HepG2 (cell line): ENCODE results near the gene CUL9. TPM values are rescaled to one million over a fixed set of nuclear protein-coding genes. Genes with fewer than 3 reads are reported as not detected.

Experiments
- ATAC-seq: fragments of 200-7000 bp; cut with Tn5 transposase; 3 replicates; pipeline ENCODE4 v1.9.1; 2020; ENCODE audit warnings: mild to moderate bottlenecking, moderate library complexity
- BruUV-seq: library from RNA; stranded (reverse); fragments of 400-500 nt; replicated peaks from 2 replicates; lab custom pipeline; 2021; lab: Mats Ljungman, UMichigan
- CTCF ChIA-PET: fragments of 300-600 bp; formaldehyde crosslinking; extraction: SDS; loops from one replicate; lab custom pipeline; 2021; ENCODE audit warnings: low total read pairs, inconsistent platforms, low intra/inter-chr PET ratio; lab: Yijun Ruan, JAX
- POLR2A ChIA-PET: fragments of 350-600 bp; sonication (Branson Sonifier 250); formaldehyde crosslinking; loops from one replicate; lab custom pipeline; 2020; ENCODE audit warnings: antibody characterized with exemption, inconsistent platforms; lab: Yijun Ruan, JAX
- DNase-seq: peaks from one replicate; pipeline ENCODE4 v3.0.0-alpha.2; 2015; ENCODE audit warnings: low spot score
- FAIRE-seq: peaks from 3 replicates; lab custom pipeline; 2011; peaks lifted over from hg19 to GRCh38; lab: Jason Lieb, UNC
- H2AFZ ChIP-seq: one replicate; pipeline ENCODE4 v1.6.1; 2011; ENCODE audit warnings: low read length, inconsistent platforms
- H3K27ac ChIP-seq: fragments of 300-600 bp; 3 replicates; pipeline ENCODE4 v1.8.0; 2011; ENCODE audit warnings: mixed run types, mild to moderate bottlenecking, mixed read lengths, low read length, inconsistent platforms; ENCODE audit not compliant: insufficient read depth; ENCODE audit errors: extremely low read length
- H3K27me3 ChIP-seq, 2 experiments: fragments of 200-600 bp in 1 of 2; 2 replicates in 1 of 2; 3 replicates in 1 of 2; pipeline versions ENCODE4 v1.6.0 to v1.8.0; 2011; ENCODE audit warnings: low read length in 2 of 2, mild to moderate bottlenecking in 2 of 2, moderate library complexity in 2 of 2, inconsistent platforms in 1 of 2; ENCODE audit not compliant: insufficient read depth in 2 of 2, control insufficient read depth in 1 of 2
- H3K36me3 ChIP-seq, 2 experiments: fragments of 200-600 bp in 1 of 2; replicated peaks in 1 of 2; 2 replicates in 1 of 2; 3 replicates in 1 of 2; pipeline versions ENCODE4 v1.5.1 to v1.8.0; 2011; ENCODE audit warnings: low read length in 2 of 2, inconsistent platforms in 1 of 2; ENCODE audit not compliant: insufficient read depth in 2 of 2, control insufficient read depth in 1 of 2
- H3K4me1 ChIP-seq: 2 replicates; pipeline ENCODE4 v1.5.1; 2012; ENCODE audit warnings: low read length, inconsistent platforms; ENCODE audit not compliant: insufficient read depth
- H3K4me2 ChIP-seq: 2 replicates; pipeline ENCODE4 v1.6.0; 2011; ENCODE audit warnings: low read depth, low read length, inconsistent platforms
- H3K4me3 ChIP-seq, 3 experiments: fragments of 200-600 bp in 1 of 3; sonication (generic), shearing (Covaris generic) in 1 of 3; replicated peaks in 1 of 3; 2 replicates each; pipeline ENCODE4 v1.5.1; 2011 to 2016; ENCODE audit warnings: low read length in 3 of 3, inconsistent platforms in 2 of 3, low read depth in 2 of 3, mild to moderate bottlenecking in 2 of 3, control low read depth in 1 of 3, mixed read lengths in 1 of 3; ENCODE audit not compliant: insufficient read depth in 1 of 3
- H3K79me2 ChIP-seq: one replicate; pipeline ENCODE4 v1.6.1; 2011; ENCODE audit warnings: low read length, inconsistent platforms; ENCODE audit not compliant: insufficient read depth
- H3K9ac ChIP-seq: 2 replicates; pipeline ENCODE4 v1.6.0; 2011; ENCODE audit warnings: mild to moderate bottlenecking, low read depth, low read length, inconsistent platforms; ENCODE audit not compliant: insufficient read depth
- H3K9me3 ChIP-seq: 2 replicates; pipeline ENCODE4 v1.5.1; 2012; ENCODE audit warnings: mild to moderate bottlenecking, low read length
- H4K20me1 ChIP-seq: 2 replicates; pipeline ENCODE4 v1.6.0; 2011; ENCODE audit warnings: inconsistent platforms, mild to moderate bottlenecking, low read length, moderate library complexity; ENCODE audit not compliant: insufficient read depth
- AGO2 ChIP-seq: fragments of 200-400 bp; formaldehyde crosslinking; optimal IDR thresholded peaks from 2 replicates; pipeline ENCODE3; 2017; ENCODE audit warnings: mild to moderate bottlenecking, low read depth, low read length, moderate library complexity
- DDIT3 ChIP-seq: sonication (generic); formaldehyde crosslinking; IDR thresholded peaks from 2 replicates; pipeline ENCODE4 v1.4.0; 2020; ENCODE audit warnings: mild to moderate bottlenecking, missing genetic modification reagents
- DMAP1 ChIP-seq: IDR thresholded peaks from 2 replicates; pipeline ENCODE4 v1.6.1; 2016
- FOXP1 ChIP-seq, 2 experiments: fragments of 450-650 bp in 1 of 2; IDR thresholded peaks; 2 replicates each; pipeline ENCODE4 v1.6.1; 2017 to 2018; ENCODE audit warnings: antibody characterized with exemption in 1 of 2
- GRHL1 ChIP-seq: sonication (generic); formaldehyde crosslinking; conservative IDR thresholded peaks from 2 replicates; pipeline ENCODE4 v1.8.0; 2022; ENCODE audit warnings: missing genetic modification reagents
- GTF3A ChIP-seq: sonication (generic); formaldehyde crosslinking; conservative IDR thresholded peaks from 2 replicates; pipeline ENCODE4 v1.4.0; 2020; ENCODE audit warnings: mild to moderate bottlenecking, missing genetic modification reagents
- HNF1B ChIP-seq: sonication (generic); formaldehyde crosslinking; IDR thresholded peaks from 2 replicates; pipeline ENCODE4 v1.5.1; 2020; ENCODE audit warnings: mild to moderate bottlenecking, moderate library complexity, missing genetic modification reagents
- RBFOX2 ChIP-seq: fragments of 200-400 bp; formaldehyde crosslinking; IDR thresholded peaks from 2 replicates; pipeline ENCODE4 v1.6.1; 2017; ENCODE audit warnings: low read depth, mild to moderate bottlenecking, low read length
- SMARCC2 ChIP-seq: fragments of 450-650 bp; IDR thresholded peaks from 2 replicates; pipeline ENCODE4 v1.6.1; 2017; ENCODE audit warnings: antibody characterized with exemption, mild to moderate bottlenecking
- ZBTB20 ChIP-seq: sonication (generic); formaldehyde crosslinking; IDR thresholded peaks from 2 replicates; pipeline ENCODE4 v1.8.1; 2023; ENCODE audit warnings: missing genetic modification reagents, low read depth, mild to moderate bottlenecking, borderline replicate concordance
- ZNF121 ChIP-seq: sonication (generic); formaldehyde crosslinking; IDR thresholded peaks from 2 replicates; pipeline ENCODE4 v1.5.0; 2020; ENCODE audit warnings: mild to moderate bottlenecking, missing genetic modification reagents
- ZNF331 ChIP-seq: sonication (generic); formaldehyde crosslinking; IDR thresholded peaks from 2 replicates; pipeline ENCODE4 v1.4.0; 2020; ENCODE audit warnings: missing genetic modification reagents
- ZNF441 ChIP-seq: sonication (generic); formaldehyde crosslinking; IDR thresholded peaks from 2 replicates; pipeline ENCODE4 v1.7.0; 2021; ENCODE audit warnings: missing genetic modification reagents, borderline replicate concordance
- ZNF615 ChIP-seq: sonication (generic); formaldehyde crosslinking; IDR thresholded peaks from 2 replicates; pipeline ENCODE4 v1.5.0; 2020; ENCODE audit warnings: mild to moderate bottlenecking, missing genetic modification reagents, borderline replicate concordance
- WGBS: methylation state at CpG from one replicate; pipeline ENCODE4 v1.1.6; 2017; ENCODE audit warnings: low lambda C conversion rate; 5-methylcytosine and 5-hydroxymethylcytosine counted together
- in situ Hi-C: cut with HindIII; loops from 2 replicates; pipeline ENCODE4 v1.10.0; 2017; ENCODE audit warnings: low pct_unique_long_range_greater_than_20kb; ENCODE audit not compliant: extremely low pct_ligation_motif_present
- intact Hi-C: fragments of 100-400 bp; cut with micrococcal nuclease; formaldehyde crosslinking; loops from one replicate; pipeline ENCODE4 v1.10.0; 2022; ENCODE audit not compliant: unreplicated experiment
- polyA plus RNA-seq, 8 experiments: library from polyadenylated mRNA; depleted of rRNA in 3 of 8; stranded (reverse) in 7 of 8; unstranded in 1 of 8; fragments of >200 nt; fragmentation: Illumina TruSeq in 4 of 8; extraction: Trizol in 4 of 8; gene quantifications; 2 replicates each; pipeline versions ENCODE4 v1.2.1 to v1.2.3, GENCODE V29; 2011 to 2016; ENCODE audit warnings: low read depth in 4 of 8, missing spikeins in 1 of 8, mixed read lengths in 1 of 8; ENCODE audit not compliant: insufficient read depth in 1 of 8
- total RNA-seq, 5 experiments: library from RNA; depleted of rRNA; stranded (reverse); fragments of >200 nt; fragmentation: Illumina TruSeq; extraction: Trizol; gene quantifications; 2 replicates each; pipeline ENCODE4 v1.2.3, GENCODE V29; 2016; ENCODE audit warnings: low read depth in 1 of 5
- TF ChIP-seq, protein P1 (sequence below): sonication (generic); formaldehyde crosslinking; IDR thresholded peaks from 2 replicates; pipeline ENCODE4 v1.5.0; 2020; ENCODE audit warnings: missing genetic modification reagents

The CUL9 gene
- total and polyA plus RNA-seq, 2 of the 13 experiments (the other 11 are each of a cell fraction or from before 2014, with no cell fraction given), result 11.4 to 13.7 TPM

DNA sequence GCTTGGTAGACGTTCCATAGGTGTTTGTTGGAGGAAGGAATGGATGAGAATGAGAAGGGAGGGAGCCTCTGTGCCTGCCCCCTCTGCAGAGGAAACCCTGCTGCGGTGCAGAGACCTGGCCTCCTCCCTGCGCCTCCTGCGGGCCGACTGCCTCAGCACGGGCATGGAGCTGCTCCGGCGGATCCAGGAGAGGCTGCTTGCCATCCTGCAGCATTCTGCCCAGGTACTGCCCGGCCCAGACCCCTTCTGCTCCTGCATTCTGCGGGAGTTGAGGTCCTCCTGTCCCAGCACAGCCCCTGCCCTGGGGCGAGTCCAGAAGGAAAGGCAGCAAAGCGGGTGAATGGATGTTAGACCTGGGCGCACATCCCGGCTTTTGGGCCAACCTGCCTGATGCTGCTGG lies 41.2 kb downstream of the CUL9 start:
- 94% methylated on average over 8 of the region's 14 CpGs for WGBS
- Histone ChIP-seq H2AFZ (no peak overlapping the region), H3K4me3 (no peak overlapping the region), H3K36me3 (peaks cover 0 to 14% of the 10 kb centered on the region in 2 experiments; a peak in 1 of 5 replicates), H3K27me3 (no peaks in the 10 kb centered on the region), H3K4me1 (peaks cover 16% of the 10 kb centered on the region), H3K9ac (no peak overlapping the region), H3K4me2 (no peak overlapping the region), H3K27ac (no peak overlapping the region), H4K20me1 (no peaks in the 10 kb centered on the region), H3K9me3 (no peaks in the 10 kb centered on the region), H3K79me2 (peaks cover 1% of the 10 kb centered on the region)
- no peak; the same call in 1 of the 3 replicates for ATAC-seq
- BruUV-seq, result no TSS peak
- ChIA-PET CTCF (no interaction called here), POLR2A (interaction anchor here (1.0 to 2.5 kb wide), 8 partner anchors 23 to 146 kb away, joined by 3 to 8 read pairs (median 4); partner anchors contain the start of genes CUL9 and ZNF318)
- in situ Hi-C loops (no loop called here), intact Hi-C loops (no loop called here)
- no peak for FAIRE-seq
- DNase-seq, result no peak
- TF ChIP-seq RBFOX2, result peak; percentile 64
- no peak for TF ChIP-seq SMARCC2
- TF ChIP-seq, protein P1, sequence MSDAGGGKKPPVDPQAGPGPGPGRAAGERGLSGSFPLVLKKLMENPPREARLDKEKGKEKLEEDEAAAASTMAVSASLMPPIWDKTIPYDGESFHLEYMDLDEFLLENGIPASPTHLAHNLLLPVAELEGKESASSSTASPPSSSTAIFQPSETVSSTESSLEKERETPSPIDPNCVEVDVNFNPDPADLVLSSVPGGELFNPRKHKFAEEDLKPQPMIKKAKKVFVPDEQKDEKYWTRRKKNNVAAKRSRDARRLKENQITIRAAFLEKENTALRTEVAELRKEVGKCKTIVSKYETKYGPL, result no peak
- TF ChIP-seq DMAP1 (CRISPR knock-in tag), result no peak
- TF ChIP-seq ZNF615 (CRISPR knock-in tag), result no peak
- TF ChIP-seq HNF1B (CRISPR knock-in tag), result no peak
- no peak for TF ChIP-seq ZNF331 (CRISPR knock-in tag)
- no peak for TF ChIP-seq GTF3A
- TF ChIP-seq FOXP1 (IDR thresholded peaks at IDR 0.05), result no peak
- TF ChIP-seq FOXP1 (CRISPR knock-in tag; IDR thresholded peaks at IDR 0.05), result no peak
- TF ChIP-seq ZNF441, result no peak
- peak; percentile 30 for TF ChIP-seq AGO2
- TF ChIP-seq ZBTB20 (CRISPR knock-in tag), result no peak
- TF ChIP-seq DDIT3 (CRISPR knock-in tag), result no peak
- no peak for TF ChIP-seq ZNF121 (CRISPR knock-in tag)
- TF ChIP-seq GRHL1 (CRISPR knock-in tag), result no peak
